ENCODE measurements around the gene RPP21. TPM values are rescaled to one million over a fixed set of nuclear protein-coding genes. Genes with fewer than 3 reads are reported as not detected.

The RPP21 gene
- 53.7 and 59.4 TPM in 2 replicates for total RNA-seq
- long read RNA-seq, transcript RPP21-224 (5 exons, 525 nt): major isoform, 6 of 9 reads
- long read RNA-seq, partial matches to known transcripts: 0 of 9 reads
- long read RNA-seq, other reads (novel, unspliced or antisense): 0 of 9 reads

DNA sequence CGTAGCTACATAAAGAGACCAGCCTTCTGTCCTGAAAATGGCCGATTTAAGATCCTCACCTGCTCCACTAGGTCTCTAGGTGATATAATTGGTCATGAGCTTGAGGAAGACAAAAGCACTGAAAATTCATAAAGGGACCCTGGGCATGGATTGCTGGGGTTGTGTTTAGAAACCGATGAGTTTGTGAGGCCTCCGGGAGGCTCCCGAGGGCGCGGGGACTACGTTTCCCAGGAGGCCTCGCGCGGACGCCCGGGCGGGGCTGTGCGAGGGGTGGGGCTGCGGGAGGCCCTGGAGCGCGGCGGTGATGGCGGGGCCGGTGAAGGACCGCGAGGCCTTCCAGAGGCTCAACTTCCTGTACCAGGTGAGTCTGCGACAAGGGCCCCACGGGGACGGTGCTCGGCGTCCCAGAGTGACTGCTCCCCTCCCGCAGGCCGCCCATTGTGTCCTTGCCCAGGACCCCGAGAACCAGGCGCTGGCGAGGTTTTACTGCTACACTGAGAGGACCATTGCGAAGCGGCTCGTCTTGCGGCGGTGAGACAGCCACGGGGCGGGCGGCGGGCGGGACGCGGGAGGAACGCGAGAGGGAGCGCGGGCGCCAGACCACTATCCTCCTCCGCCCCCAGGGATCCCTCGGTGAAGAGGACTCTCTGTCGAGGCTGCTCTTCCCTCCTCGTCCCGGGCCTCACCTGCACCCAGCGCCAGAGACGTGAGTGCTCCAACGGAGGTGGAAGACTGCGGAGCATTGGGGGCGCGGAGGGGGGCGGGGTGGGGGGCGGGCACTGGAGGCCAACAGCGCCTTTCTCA lies at the start of gene RPP21:
Gene RPP21, plus strand, starts transcription at position 289 of the 804 bp plus-strand sequence. Its CDS starts 16 bp downstream, at position 305.
- Mint-ChIP-seq H3K27me3 (no peaks in the 10 kb centered on the region), H3K27ac (peak within 1 kb of the TSS; percentile 93), H3K4me1 (ENCODE audit: low read depth) (peaks cover 6% of the 10 kb centered on the region), H3K36me3 (ENCODE audit: insufficient read depth) (peaks cover 8% of the 10 kb centered on the region), H3K4me3 (ENCODE audit: low read depth) (peak within 1 kb of the TSS; percentile 88), H3K9me3 (ENCODE audit: low read depth) (no peaks in the 10 kb centered on the region)
- DNase-seq (ENCODE audit: low spot score, unreplicated experiment): peak; percentile 77
- TF ChIP-seq, protein P1, sequence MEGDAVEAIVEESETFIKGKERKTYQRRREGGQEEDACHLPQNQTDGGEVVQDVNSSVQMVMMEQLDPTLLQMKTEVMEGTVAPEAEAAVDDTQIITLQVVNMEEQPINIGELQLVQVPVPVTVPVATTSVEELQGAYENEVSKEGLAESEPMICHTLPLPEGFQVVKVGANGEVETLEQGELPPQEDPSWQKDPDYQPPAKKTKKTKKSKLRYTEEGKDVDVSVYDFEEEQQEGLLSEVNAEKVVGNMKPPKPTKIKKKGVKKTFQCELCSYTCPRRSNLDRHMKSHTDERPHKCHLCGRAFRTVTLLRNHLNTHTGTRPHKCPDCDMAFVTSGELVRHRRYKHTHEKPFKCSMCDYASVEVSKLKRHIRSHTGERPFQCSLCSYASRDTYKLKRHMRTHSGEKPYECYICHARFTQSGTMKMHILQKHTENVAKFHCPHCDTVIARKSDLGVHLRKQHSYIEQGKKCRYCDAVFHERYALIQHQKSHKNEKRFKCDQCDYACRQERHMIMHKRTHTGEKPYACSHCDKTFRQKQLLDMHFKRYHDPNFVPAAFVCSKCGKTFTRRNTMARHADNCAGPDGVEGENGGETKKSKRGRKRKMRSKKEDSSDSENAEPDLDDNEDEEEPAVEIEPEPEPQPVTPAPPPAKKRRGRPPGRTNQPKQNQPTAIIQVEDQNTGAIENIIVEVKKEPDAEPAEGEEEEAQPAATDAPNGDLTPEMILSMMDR (IDR thresholded peaks at IDR 0.05; ENCODE audit: unreplicated experiment): no peak

DNA sequence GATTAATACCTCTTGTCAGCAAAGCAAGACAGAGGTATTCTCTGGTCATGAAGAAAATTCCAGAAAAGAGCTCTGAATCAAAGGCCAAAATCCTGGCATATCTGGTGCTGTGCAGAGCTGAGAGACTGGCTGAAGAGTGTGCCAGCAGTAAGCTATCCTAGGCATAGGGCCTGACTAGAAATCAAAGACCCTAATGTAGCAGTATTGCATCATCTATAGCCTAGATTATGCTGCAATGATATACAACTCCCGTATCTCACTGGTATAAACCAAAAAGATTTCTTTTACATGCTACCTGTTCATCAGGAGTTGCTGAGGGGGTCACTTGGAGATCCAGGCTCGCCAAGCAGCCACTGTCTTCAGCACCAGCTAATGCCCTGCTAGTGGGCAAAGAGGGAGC lies 49.1 kb upstream of the RPP21 start:
- H3K4me1 Mint-ChIP-seq (ENCODE audit: low read depth): no peaks in the 10 kb centered on the region
- H3K27me3 Mint-ChIP-seq: no peaks in the 10 kb centered on the region
- peaks cover 24% of the 10 kb centered on the region for H3K9me3 Mint-ChIP-seq (ENCODE audit: low read depth)
- H3K4me3 Mint-ChIP-seq (ENCODE audit: low read depth): no peak overlapping the region
- TF ChIP-seq, protein P1 (IDR thresholded peaks at IDR 0.05; ENCODE audit: unreplicated experiment): no peak
- no peak overlapping the region for H3K27ac Mint-ChIP-seq
- DNase-seq (ENCODE audit: low spot score, unreplicated experiment): no peak
- peaks cover 59% of the 10 kb centered on the region for H3K36me3 Mint-ChIP-seq (ENCODE audit: insufficient read depth)

DNA sequence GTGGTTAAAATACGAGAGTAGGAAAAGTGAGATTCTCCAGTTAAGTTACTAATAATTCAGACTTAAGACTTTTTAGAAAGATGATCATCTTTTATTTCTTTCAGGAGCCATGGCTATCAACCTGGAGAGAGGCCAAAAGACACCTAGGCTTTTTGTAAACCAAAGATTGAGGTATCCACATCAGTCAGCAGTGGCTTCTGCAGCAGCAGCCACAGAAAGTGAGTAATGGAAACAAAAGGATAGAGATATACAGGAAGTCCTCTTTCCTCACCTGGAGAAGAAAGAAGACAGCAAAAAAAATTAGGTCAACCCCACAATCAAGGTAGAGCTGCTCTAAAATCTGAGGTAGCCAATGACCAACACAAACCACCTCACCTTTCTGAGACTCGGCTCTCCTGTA lies 41.0 kb upstream of the RPP21 start:
- TF ChIP-seq, protein P1 (IDR thresholded peaks at IDR 0.05; ENCODE audit: unreplicated experiment): no peak
- Mint-ChIP-seq H3K27ac (no peak overlapping the region), H3K27me3 (no peaks in the 10 kb centered on the region), H3K9me3 (ENCODE audit: low read depth) (peaks cover 36% of the 10 kb centered on the region), H3K36me3 (ENCODE audit: insufficient read depth) (peaks cover 67% of the 10 kb centered on the region), H3K4me3 (ENCODE audit: low read depth) (no peak overlapping the region), H3K4me1 (ENCODE audit: low read depth) (no peaks in the 10 kb centered on the region)
- no peak for DNase-seq (ENCODE audit: low spot score, unreplicated experiment)

DNA sequence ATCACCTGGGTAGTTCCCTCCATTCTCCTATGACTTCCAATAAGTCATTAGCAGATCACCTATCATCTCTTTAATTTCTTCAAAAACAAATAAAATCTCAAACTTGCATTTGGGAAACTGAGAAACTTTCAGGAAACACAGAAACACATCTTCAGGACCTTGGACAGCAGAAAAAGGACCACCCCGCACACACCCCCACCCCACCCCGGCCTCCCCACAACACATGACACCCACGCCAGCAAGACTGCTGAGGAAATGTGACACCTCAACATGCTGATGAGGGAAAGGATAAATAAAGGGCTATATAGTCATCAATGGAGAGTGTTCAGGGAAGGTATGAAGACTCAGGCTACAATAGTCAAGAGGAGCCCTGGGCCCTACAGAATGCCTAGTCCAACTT lies 33.9 kb upstream of the RPP21 start:
- H3K4me1 Mint-ChIP-seq (ENCODE audit: low read depth): peaks cover 2% of the 10 kb centered on the region
- H3K9me3 Mint-ChIP-seq (ENCODE audit: low read depth): no peaks in the 10 kb centered on the region
- TF ChIP-seq, protein P1 (IDR thresholded peaks at IDR 0.05; ENCODE audit: unreplicated experiment): no peak
- H3K27ac Mint-ChIP-seq: no peak overlapping the region
- H3K36me3 Mint-ChIP-seq (ENCODE audit: insufficient read depth): peaks cover 24% of the 10 kb centered on the region
- DNase-seq (ENCODE audit: low spot score, unreplicated experiment): no peak
- H3K27me3 Mint-ChIP-seq: no peaks in the 10 kb centered on the region
- no peak overlapping the region for H3K4me3 Mint-ChIP-seq (ENCODE audit: low read depth)

DNA sequence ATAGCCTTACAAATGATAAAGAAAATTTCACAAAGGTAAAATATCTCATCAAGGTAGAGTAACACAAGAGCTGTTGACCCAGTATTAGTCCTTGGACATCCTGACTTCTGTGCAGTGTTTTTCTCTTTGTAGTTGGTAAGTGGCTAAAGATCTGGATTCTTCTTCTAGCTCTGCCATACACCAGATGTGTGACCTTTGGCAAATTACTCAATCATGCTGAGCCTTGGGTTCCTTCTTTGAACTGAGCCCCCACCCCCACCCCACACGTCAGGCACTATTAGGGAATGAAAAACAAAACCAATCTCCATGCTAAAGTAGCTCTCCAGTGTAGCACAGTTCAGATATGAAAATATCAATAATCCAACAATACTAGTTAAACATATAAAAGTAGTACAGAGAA lies 33.3 kb upstream of the RPP21 start:
- Mint-ChIP-seq H3K27ac (no peak overlapping the region), H3K4me3 (ENCODE audit: low read depth) (no peak overlapping the region), H3K27me3 (no peaks in the 10 kb centered on the region), H3K36me3 (ENCODE audit: insufficient read depth) (peaks cover 19% of the 10 kb centered on the region), H3K9me3 (ENCODE audit: low read depth) (no peaks in the 10 kb centered on the region), H3K4me1 (ENCODE audit: low read depth) (peaks cover 2% of the 10 kb centered on the region)
- no peak for DNase-seq (ENCODE audit: low spot score, unreplicated experiment)
- TF ChIP-seq, protein P1 (IDR thresholded peaks at IDR 0.05; ENCODE audit: unreplicated experiment): no peak

All from progenitor cell of endocrine pancreas (in vitro differentiated cells).